Hindlimb muscle (tissue), 1 donor: ENCODE data around the gene MARCHF2. TPM values are rescaled to one million over a fixed set of nuclear protein-coding genes. Genes with fewer than 3 reads are reported as not detected.

ENCODE experiments used
- DNase-seq: peaks from one replicate; pipeline ENCODE4 v3.0.0-alpha.2; 2013
- polyA plus RNA-seq: library from polyadenylated mRNA; unstranded; fragments of 120-200 nt; gene quantifications from one replicate; pipeline ENCODE4 v1.2.1, GENCODE V29; 2013; ENCODE audit not compliant: insufficient read length

Gene MARCHF2
- polyA plus RNA-seq, 1 donor: 16.9 TPM

GRCh38 chr19:8455018-8455417, 41.9 kb downstream of the MARCHF2 start:
- DNase-seq: no peak

- no peak for DNase-seq
These were observed 43.0 kb downstream of the MARCHF2 start for GRCh38 chr19:8456064-8456463.

GRCh38 chr19:8457209-8457608, 44.1 kb downstream of the MARCHF2 start:
- DNase-seq: no peak

GRCh38 chr19:8457827-8458226, 44.7 kb downstream of the MARCHF2 start:
- DNase-seq: no peak

- DNase-seq: no peak
These were observed 45.3 kb downstream of the MARCHF2 start for GRCh38 chr19:8458380-8458779.

- DNase-seq: no peak
These were observed 46.0 kb downstream of the MARCHF2 start for GRCh38 chr19:8459095-8459494.

GRCh38 chr19:8459520-8460270, 46.6 kb downstream of the MARCHF2 start:
- no peak for DNase-seq

- no peak for DNase-seq
These were observed 47.6 kb downstream of the MARCHF2 start for GRCh38 chr19:8460516-8461298.

- no peak for DNase-seq
These were observed 48.3 kb downstream of the MARCHF2 start for GRCh38 chr19:8461376-8461775.

- no peak for DNase-seq
These were observed 48.8 kb downstream of the MARCHF2 start for GRCh38 chr19:8461891-8462290.

- DNase-seq: no peak
These were observed 49.5 kb downstream of the MARCHF2 start for GRCh38 chr19:8462571-8462970.

- no peak for DNase-seq
These were observed 50.3 kb downstream of the MARCHF2 start for GRCh38 chr19:8463365-8463764.

GRCh38 chr19:8466018-8466417, 52.9 kb downstream of the MARCHF2 start:
- no peak for DNase-seq

- DNase-seq: no peak
These were observed 55.0 kb downstream of the MARCHF2 start for GRCh38 chr19:8468124-8468523.

GRCh38 chr19:8468761-8469373, 55.8 kb downstream of the MARCHF2 start:
- DNase-seq: no peak

- DNase-seq: no peak
These were observed 56.7 kb downstream of the MARCHF2 start for GRCh38 chr19:8469613-8470368.

- DNase-seq: no peak
These were observed 60.8 kb downstream of the MARCHF2 start for GRCh38 chr19:8473648-8474476.

- no peak for DNase-seq
These were observed 61.9 kb downstream of the MARCHF2 start for GRCh38 chr19:8475005-8475404.

- no peak for DNase-seq
These were observed 63.4 kb downstream of the MARCHF2 start for GRCh38 chr19:8476524-8476923.

GRCh38 chr19:8477889-8478288, 64.8 kb downstream of the MARCHF2 start:
- no peak for DNase-seq

GRCh38 chr19:8478598-8478997, 65.5 kb downstream of the MARCHF2 start:
- no peak for DNase-seq

- DNase-seq: no peak
These were observed 68.1 kb downstream of the MARCHF2 start for GRCh38 chr19:8481201-8481600.
